Nephron (organoid): Measurements from ENCODE around the gene C10orf53.

Experiments
- H3K27ac Mint-ChIP-seq, 3 experiments: 2 replicates each; pipeline ENCODE4 v1.8.0; 2020; ENCODE audit warnings: mixed read lengths in 3 of 3, mild to moderate bottlenecking in 2 of 3, moderate library complexity in 1 of 3
- H3K27me3 Mint-ChIP-seq: 2 replicates; pipeline ENCODE4 v1.8.0; 2021; ENCODE audit warnings: low read depth, mild to moderate bottlenecking, moderate library complexity, mixed read lengths
- H3K36me3 Mint-ChIP-seq: 2 replicates; pipeline ENCODE4 v1.8.0; 2020; ENCODE audit warnings: low read depth, mixed read lengths
- H3K4me1 Mint-ChIP-seq: 2 replicates; pipeline ENCODE4 v1.8.0; 2020; ENCODE audit warnings: mixed read lengths
- H3K4me3 Mint-ChIP-seq, 3 experiments: 2 replicates each; pipeline ENCODE4 v1.8.0; 2020; ENCODE audit warnings: mild to moderate bottlenecking in 3 of 3, mixed read lengths in 3 of 3, moderate library complexity in 2 of 3
- H3K9me3 Mint-ChIP-seq: 2 replicates; pipeline ENCODE4 v1.8.0; 2020; ENCODE audit warnings: mixed read lengths
- TF ChIP-seq, protein P1 (sequence below), 3 experiments: fragments of 200-600 bp; sonication (generic); IDR thresholded peaks; one replicate each; pipeline ENCODE4 v1.5.0; 2021; ENCODE audit warnings: antibody characterized with exemption in 3 of 3; ENCODE audit not compliant: unreplicated experiment in 3 of 3

The C10orf53 gene

DNA sequence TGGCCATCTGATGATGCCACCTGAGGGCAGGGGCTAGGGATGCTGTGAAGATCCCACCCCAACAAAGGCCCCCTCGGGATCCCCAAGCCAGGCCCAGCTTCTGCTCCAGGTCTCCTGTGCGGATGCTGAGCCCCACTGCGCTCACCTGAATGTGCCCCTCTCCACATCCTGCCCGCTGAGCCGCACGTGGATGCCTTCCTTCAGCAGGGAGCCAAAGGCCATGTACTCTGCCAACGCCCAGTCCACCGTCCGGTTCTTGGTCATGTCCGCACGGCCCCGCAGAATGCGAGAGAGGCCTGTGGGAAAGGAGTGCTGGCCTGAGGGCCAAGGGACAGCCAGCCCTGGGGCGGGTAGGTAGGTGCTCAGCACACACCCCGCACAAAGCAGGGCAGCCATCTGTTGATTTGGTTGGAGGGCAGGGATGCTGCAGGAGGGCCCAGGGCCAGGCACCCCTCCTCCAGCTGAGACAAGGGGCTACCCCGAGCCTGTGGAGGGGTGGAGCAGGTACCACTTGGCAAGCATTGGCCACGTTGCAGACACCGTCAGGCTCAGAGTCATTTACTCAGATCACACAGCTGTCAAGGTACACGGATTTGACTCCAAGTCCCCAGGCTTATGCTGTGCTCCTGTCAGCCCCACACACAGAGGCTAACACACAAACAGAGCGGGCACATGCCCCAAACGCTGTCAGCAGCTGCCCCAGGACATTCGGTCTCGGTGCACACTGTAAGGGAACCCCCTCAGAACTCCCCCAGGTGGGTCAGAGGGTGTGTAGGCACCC, 63.4 kb downstream of the C10orf53 start:
- Mint-ChIP-seq H3K9me3 (no peaks in the 10 kb centered on the region), H3K36me3 (no peaks in the 10 kb centered on the region), H3K27ac (no peak overlapping the region), H3K27me3 (peaks cover 4% of the 10 kb centered on the region), H3K4me1 (no peaks in the 10 kb centered on the region), H3K4me3 (no peak overlapping the region)
- TF ChIP-seq, protein P1, sequence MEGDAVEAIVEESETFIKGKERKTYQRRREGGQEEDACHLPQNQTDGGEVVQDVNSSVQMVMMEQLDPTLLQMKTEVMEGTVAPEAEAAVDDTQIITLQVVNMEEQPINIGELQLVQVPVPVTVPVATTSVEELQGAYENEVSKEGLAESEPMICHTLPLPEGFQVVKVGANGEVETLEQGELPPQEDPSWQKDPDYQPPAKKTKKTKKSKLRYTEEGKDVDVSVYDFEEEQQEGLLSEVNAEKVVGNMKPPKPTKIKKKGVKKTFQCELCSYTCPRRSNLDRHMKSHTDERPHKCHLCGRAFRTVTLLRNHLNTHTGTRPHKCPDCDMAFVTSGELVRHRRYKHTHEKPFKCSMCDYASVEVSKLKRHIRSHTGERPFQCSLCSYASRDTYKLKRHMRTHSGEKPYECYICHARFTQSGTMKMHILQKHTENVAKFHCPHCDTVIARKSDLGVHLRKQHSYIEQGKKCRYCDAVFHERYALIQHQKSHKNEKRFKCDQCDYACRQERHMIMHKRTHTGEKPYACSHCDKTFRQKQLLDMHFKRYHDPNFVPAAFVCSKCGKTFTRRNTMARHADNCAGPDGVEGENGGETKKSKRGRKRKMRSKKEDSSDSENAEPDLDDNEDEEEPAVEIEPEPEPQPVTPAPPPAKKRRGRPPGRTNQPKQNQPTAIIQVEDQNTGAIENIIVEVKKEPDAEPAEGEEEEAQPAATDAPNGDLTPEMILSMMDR (IDR thresholded peaks at IDR 0.05; ENCODE audit: unreplicated experiment in 3 of 3), result no peak

DNA sequence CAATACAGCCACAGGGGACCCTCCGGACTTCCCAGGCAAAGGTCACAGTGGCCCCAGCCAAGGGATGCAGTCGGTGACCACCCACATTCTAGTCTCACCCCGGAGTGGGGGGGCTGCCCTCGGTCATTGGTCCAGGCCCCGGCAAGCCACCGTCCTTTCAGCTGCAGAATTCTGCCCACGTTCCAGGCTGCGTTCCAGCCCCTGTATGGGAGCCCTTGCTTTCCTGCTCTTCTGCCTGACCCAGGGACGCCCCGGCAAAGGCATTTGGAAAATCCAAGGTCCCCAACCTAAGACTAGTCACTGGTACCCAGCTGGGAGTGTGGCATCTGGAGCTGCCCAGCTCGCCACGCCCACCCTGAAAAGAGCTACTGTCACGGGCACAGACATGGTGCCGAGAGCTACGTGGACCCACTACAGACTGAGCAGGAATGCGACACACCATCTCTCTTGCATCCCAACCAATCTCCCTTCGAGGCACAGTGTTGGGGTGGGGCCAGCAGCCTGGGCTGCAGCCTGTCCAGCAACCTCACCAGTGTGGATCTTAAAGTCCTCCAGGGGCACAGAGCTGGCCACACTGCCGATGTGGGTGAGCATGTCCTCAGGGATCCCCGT, 64.1 kb downstream of the C10orf53 start:
- Mint-ChIP-seq H3K4me3 (no peak overlapping the region), H3K36me3 (no peaks in the 10 kb centered on the region), H3K4me1 (no peaks in the 10 kb centered on the region), H3K27ac (no peak overlapping the region), H3K27me3 (peaks cover 4% of the 10 kb centered on the region), H3K9me3 (no peaks in the 10 kb centered on the region)
- TF ChIP-seq, protein P1 (IDR thresholded peaks at IDR 0.05; ENCODE audit: unreplicated experiment in 3 of 3), result no peak

DNA sequence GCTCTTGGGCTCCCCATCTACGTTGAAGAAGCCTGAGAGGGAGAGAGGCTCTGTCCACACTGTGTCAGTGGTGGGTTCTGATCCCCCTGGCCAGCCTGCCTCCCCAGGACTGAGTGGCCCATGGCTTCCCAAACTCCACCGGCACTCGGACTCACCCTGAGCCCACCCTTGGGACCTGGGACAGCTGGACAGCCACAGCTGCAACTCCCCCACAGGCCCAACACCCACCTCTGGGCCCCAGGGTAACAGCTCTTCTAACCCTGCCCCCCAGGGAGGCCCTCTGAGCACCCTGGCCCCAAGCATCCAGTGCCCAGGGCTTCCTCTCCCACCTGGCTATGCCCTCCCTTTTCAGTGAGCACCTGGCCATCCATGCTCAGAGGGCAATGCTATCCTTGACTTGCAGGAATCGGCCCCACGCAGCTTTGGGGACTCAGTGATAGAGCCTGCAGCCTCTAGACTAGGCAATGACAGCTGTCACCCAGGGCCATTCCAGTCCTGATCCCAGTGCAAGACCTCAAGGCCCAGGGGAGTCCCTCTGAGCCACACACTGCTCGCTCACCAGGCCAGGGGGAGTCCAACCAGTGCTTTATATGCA, 64.7 kb downstream of the C10orf53 start:
- no peak overlapping the region for H3K4me3 Mint-ChIP-seq
- H3K27me3 Mint-ChIP-seq, result no peaks in the 10 kb centered on the region
- no peaks in the 10 kb centered on the region for H3K9me3 Mint-ChIP-seq
- H3K4me1 Mint-ChIP-seq, result no peaks in the 10 kb centered on the region
- no peak overlapping the region for H3K27ac Mint-ChIP-seq
- no peaks in the 10 kb centered on the region for H3K36me3 Mint-ChIP-seq
- TF ChIP-seq, protein P1 (IDR thresholded peaks at IDR 0.05; ENCODE audit: unreplicated experiment in 3 of 3), result no peak

DNA sequence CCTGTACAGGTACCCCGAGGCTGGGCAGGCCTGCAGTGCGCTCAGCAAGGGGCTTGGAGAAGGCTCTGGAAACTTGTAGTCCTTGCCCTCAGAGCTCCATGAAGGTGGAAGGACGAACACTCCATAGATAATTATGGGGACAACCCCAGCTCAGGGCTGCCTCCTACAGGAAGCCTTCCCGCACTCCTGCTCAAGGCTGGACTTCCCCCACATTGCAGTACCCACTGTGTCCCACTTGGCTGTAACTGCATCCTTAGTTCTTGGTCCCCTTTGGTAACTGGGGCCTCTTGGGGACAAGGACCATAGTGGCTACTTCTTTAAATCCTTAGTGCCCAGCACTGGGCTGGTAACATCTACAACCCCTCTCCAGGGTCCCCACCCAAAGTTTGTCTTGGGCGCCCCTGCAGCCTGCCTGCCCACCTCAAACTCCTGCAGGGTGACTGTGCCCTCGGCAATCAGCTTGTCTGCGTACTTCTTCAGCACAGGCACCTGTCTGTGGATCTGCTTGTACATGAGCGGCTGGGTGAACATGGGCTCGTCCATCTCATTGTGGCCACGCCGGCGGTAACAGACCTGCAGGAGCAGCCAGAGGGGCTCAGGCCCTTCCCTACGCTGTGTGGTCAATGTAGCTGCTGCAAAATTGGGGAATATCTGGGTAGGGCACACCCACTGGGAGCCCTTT, 65.6 kb downstream of the C10orf53 start:
- TF ChIP-seq, protein P1 (IDR thresholded peaks at IDR 0.05; ENCODE audit: unreplicated experiment in 3 of 3), result no peak
- no peaks in the 10 kb centered on the region for H3K36me3 Mint-ChIP-seq
- H3K27ac Mint-ChIP-seq, result no peak overlapping the region
- H3K4me1 Mint-ChIP-seq, result no peaks in the 10 kb centered on the region
- no peaks in the 10 kb centered on the region for H3K9me3 Mint-ChIP-seq
- no peaks in the 10 kb centered on the region for H3K27me3 Mint-ChIP-seq
- no peak overlapping the region for H3K4me3 Mint-ChIP-seq

DNA sequence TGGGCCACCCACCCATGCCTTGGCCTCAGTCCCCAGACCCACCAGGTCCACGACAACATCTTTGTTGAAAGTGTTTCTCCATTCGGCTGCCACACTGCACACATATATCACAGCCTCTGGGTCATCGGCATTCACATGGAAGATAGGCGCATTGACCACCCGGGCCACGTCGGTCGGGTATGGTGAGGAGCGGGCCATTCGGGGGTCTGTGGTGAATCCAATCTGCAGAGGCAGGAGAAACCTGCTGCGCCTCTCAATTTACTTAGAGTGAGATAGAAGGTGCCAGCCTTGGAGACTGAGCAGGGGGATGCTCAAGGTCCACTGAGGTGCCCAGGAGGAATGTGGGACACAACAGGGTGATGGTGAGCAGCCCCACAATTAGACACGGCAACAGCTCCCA, 66.3 kb downstream of the C10orf53 start:
- Mint-ChIP-seq H3K27ac (no peak overlapping the region), H3K4me1 (no peaks in the 10 kb centered on the region), H3K36me3 (no peaks in the 10 kb centered on the region), H3K9me3 (no peaks in the 10 kb centered on the region), H3K4me3 (no peak overlapping the region), H3K27me3 (no peaks in the 10 kb centered on the region)
- TF ChIP-seq, protein P1 (IDR thresholded peaks at IDR 0.05; ENCODE audit: unreplicated experiment in 3 of 3), result no peak
